UCSD-AML1 (cell line): Measurements from ENCODE around the gene LRRC4C.
"Not testable (repeated sequence)": the region's sequence is repeated elsewhere in the genome, so short reads cannot be mapped to it uniquely, and the experiment has no call there.

Source experiments
- DNase-seq: peaks from one replicate; lab custom pipeline; 2025; ENCODE audit not compliant: unreplicated experiment; lab: John Stamatoyannopoulos, UW

Gene LRRC4C

GRCh38 chr11:40885250-40885954, 574.0 kb downstream of the LRRC4C start:
- DNase-seq: no peak

DNA sequence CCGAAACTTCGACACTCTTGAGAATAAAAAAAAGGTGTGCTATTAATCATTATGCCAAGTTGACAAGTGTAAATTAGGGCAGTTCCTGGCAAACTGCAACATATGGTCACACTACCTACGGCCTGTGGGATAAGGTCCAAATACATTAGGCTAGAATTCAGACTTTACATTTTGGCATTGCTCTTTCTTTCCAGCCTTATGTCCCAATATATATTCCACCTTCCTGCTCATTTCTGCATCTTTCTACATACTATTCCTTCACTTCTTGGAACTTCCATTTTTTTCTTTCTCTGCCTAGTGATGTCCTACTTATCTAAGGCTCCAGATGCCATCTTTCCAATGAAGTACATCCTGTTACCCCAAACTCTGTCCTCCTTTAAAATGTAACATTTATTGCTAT, 577.2 kb downstream of the LRRC4C start:
- DNase-seq: no peak

- no peak for DNase-seq
These were observed 579.5 kb downstream of the LRRC4C start for GRCh38 chr11:40879911-40880310.

DNA sequence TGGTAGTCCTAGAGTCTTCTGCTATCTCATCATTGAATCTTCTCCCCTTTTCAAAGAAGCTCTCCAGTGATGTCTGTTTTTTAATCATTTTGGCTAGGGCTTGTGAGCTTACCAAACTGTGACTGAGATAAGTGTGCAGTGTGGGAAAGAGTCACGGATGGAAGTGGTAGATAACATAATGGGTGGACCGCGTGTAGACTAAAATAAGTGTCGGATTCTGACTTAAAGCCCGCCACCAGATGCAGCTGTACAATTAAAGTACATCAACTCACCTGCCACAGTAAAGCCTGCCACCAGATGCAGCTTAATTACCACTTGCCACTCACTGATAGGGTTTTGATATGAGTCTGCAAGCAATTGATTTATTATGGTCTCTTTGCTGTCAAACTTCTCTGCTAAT, 581.5 kb downstream of the LRRC4C start:
- DNase-seq: no peak

DNA sequence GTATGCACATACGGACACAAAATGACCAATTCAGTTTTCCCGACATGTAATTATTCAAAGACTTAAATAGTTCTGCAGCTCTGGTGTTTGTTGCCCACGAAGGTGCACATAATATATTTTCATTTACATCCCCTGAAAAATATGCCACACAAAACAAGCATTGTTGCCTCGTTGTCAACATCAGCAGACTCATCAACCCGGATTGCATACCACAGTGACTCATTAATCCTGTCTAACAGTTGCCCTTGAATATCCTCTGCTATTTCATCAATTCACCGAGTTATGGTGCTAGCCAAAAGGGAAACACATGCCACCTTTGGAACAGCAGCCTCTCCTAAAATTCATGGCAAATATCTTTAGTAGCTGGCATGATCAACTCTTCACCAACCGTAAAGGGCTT, 582.2 kb downstream of the LRRC4C start:
- DNase-seq: no peak

GRCh38 chr11:40867991-40868632, 591.3 kb downstream of the LRRC4C start:
- DNase-seq: no peak

- DNase-seq: not testable (repeated sequence)
These were observed 601.7 kb downstream of the LRRC4C start for GRCh38 chr11:40857754-40858153.

DNA sequence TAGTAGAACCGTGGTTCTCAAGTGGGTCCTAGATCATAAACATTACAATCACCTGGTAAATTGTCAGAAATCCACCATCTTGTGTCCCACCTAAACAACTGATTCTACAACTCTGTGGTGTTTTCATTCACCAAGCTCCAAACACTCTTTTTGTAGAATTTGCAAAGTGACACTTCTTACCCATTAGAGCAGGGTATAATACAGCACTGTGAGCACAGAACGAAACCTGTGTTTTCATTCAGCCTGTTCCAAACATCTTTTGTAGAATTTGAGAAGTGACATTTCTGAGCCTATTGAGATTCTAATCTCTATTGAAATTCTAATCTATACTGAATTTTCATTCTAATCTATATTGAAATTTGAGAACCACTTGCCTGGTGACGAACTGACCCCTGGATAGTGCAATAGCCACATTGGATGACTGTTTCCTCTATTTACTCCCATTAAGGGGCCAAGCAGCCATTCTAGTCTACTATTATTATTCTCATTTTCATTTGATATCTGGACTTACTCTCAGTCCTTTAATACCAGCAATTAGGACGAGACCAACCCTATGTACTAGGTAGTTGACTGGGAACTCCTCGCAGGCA, 616.6 kb downstream of the LRRC4C start:
- DNase-seq: no peak

DNA sequence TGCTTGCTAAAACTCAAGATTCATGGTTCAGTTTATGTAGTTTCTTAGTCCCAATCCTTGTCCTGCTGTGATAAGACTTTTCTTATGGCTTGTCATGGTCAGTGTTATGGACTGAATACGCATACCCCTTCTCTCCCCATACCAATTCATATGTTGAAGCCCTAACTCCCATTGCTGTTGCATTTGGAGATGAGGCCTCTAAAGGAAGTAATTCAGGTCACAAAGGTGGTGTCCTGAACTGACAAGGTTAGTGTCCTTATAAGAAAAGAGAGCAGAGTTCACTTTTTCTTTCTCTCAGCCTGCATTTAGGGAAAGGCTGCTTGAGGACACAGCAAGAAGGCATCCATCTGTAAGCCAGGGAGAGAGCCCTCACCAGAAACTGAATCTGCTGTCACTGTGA, 618.2 kb downstream of the LRRC4C start:
- DNase-seq: no peak

DNA sequence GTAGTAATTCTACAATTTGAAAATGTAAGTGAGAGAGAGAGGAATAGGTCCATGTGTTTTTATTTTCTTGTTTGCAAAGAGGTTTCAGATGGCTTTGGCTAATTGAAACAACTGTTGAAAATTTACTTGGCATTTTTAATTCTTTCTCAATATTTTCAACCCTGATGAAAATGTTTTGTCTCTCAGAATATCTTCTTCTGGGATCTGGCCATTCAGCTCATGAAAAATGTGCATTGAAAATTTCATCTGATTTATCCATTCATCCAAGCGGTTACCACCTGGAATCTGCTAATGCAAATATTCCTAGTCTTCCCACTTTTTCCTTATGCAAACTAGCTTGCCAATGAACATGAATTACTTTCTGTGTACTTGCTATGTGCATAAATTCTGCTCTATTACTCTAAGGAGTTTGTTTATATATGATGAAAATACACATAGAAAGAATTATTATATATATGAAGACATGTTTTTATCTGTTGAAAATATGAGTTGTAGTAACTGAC, 621.2 kb downstream of the LRRC4C start:
- DNase-seq: no peak

GRCh38 chr11:40827116-40827515, 632.3 kb downstream of the LRRC4C start:
- no peak for DNase-seq

- no peak for DNase-seq
These were observed 632.9 kb downstream of the LRRC4C start for GRCh38 chr11:40826601-40827000.

DNA sequence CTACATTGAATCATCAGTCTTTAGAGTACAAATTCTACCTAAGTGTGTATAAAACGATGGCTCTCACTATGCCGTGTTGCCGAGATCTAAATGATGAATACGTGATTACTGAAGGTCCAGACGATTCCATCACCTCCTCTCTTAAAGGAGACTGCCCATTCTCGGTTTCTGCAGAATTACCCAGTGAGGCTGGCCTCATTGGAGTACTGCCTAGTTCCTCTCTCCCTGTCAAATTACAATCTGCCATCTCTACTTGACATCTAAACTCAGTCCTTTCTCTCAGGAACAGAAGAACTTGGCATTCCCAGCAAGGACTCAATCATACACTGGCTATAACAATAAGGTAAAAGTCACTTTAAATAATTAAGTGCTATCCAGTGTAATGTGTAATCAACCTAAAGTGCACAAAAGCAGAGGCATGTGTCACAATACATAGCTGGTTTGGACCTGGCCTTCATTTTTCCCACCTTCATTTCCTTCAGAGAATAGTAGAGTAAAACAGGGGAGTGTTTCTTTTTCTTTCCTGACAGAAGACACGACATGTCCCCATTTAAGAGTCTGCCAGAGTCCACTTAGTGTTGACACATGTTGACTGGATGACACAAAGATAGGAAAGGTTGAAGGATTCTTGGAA, 634.1 kb downstream of the LRRC4C start:
- DNase-seq: no peak

DNA sequence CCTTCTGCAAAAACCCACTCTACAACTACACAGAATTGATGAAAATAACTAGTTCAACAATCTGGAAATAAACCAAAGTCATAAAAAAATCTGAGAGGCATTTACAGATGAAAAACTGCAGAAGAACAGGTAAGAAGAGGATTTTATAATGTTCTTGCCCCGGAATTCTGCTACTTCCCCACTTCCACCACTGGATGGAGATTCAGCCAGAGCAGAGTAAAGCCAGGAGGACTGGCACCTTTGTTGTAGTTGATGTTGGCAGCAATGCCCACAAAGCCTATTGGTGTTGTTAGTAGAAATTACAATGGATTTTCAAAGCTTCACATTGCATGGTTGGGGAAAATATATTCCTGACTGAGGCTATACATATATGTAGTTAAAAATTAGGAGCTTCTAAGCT, 640.2 kb downstream of the LRRC4C start:
- no peak for DNase-seq

DNA sequence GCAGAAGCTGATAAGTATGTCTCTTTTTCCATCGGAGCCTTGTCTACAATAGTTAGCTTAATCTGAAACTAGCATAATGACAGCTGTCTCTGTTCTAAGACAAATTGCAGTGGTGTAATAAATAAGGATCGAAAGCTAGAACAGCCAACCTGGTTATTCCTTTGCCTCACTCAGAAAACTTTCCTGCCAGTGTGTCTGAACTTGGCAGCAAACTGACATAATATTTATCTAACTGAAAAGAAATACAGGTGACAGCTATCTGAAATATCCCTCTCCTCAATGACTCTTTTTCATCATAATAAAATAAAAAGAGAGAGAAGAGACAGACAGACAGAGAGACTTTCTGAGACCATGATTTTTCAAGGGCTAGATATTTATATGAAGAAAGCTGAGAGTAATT, 642.5 kb downstream of the LRRC4C start:
- DNase-seq: no peak

GRCh38 chr11:40797981-40798380, 661.5 kb downstream of the LRRC4C start:
- DNase-seq: no peak

DNA sequence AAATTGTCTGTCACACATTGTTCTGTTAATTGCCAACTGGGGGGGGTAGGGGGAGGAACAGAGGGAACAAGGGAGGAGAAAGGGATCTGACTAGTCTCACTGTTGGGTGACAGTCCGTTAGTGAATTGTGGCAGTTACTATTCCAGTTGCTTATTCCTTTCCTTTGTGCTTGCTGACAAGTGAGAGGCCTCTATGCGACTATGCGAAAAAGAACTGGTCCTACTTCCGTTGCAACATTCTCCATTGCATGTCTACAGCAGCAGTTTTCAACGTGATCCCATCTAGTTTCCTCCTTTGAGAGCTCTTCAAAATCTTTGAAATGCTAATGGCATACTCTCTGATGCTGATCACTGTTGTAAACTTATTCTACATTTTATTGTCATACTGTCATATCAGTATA, 672.2 kb downstream of the LRRC4C start:
- no peak for DNase-seq

DNA sequence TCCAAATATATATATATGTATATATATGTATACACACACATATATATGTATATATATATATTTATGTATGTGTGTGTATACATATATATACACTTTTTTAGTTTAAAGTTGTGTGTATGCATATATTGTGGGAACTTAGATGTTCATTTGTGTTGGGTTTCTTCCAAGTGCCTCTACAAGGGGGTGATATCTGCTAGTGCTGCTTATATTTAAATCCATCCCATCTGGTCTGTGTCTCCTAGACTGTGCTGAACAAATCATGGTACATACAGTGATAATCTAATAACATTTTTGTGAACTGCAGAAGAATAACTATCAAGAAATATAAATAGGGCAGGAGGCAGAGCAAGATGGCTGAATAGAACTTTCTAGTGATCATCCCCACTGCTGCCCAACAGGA, 696.4 kb downstream of the LRRC4C start:
- DNase-seq: no peak

GRCh38 chr11:40759341-40759740, 700.1 kb downstream of the LRRC4C start:
- DNase-seq: no peak

- no peak for DNase-seq
These were observed 705.2 kb downstream of the LRRC4C start for GRCh38 chr11:40754297-40754696.

DNA sequence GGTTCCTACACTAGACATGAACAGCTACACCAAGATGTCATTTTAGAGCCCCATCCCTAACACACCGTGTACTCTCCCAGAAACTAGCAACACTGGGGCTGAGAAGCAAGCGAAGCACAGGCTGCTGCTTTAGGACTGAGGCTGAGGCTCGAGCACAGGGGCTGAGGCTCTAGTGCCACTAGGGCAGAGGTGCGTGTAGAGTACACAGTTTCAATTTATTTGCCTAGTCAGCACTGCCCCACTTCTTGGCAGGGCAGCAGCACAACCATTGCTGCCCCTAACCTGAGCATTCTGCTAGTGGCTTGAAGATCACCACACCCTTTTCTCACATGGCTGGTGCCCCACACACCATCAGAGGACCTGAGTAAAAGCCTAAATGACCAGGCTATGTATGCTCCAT, 713.2 kb downstream of the LRRC4C start:
- no peak for DNase-seq

- DNase-seq: no peak
These were observed 727.3 kb downstream of the LRRC4C start for GRCh38 chr11:40732132-40732531.
